HepG2 (cell line): ENCODE results near the gene TXNDC11. TPM values are rescaled to one million over a fixed set of nuclear protein-coding genes. Genes with fewer than 3 reads are reported as not detected.

Experiments
- BCL6 ChIP-seq: IDR thresholded peaks from 2 replicates; pipeline ENCODE4 v1.6.1; 2016; ENCODE audit warnings: missing genetic modification reagents, missing compliant biosample characterization
- HCFC1 ChIP-seq: fragments of 150-350 bp; IDR thresholded peaks from 2 replicates; pipeline ENCODE4 v1.6.1; 2014; ENCODE audit warnings: low read depth, low read length
- HNF4A ChIP-seq: sonication (generic); formaldehyde crosslinking; IDR thresholded peaks from 2 replicates; pipeline ENCODE4 v1.4.0; 2020; ENCODE audit warnings: missing genetic modification reagents
- HNRNPK ChIP-seq: fragments of 200-400 bp; formaldehyde crosslinking; IDR thresholded peaks from 2 replicates; pipeline ENCODE4 v1.6.1; 2018; ENCODE audit warnings: low read length, low read depth, moderate library complexity, mild to moderate bottlenecking; ENCODE audit not compliant: poor library complexity, severe bottlenecking
- MYPOP ChIP-seq: sonication (generic); formaldehyde crosslinking; IDR thresholded peaks from 2 replicates; pipeline ENCODE4 v1.8.1; 2023; ENCODE audit warnings: mild to moderate bottlenecking, moderate library complexity, missing genetic modification reagents
- NFKB2 ChIP-seq: sonication (generic); formaldehyde crosslinking; IDR thresholded peaks from 2 replicates; pipeline ENCODE4 v1.4.0; 2020; ENCODE audit warnings: missing genetic modification reagents, borderline replicate concordance
- NKX3-1 ChIP-seq: sonication (generic); formaldehyde crosslinking; IDR thresholded peaks from 2 replicates; pipeline ENCODE4 v1.5.0; 2020; ENCODE audit warnings: missing genetic modification reagents
- PHF21A ChIP-seq: sonication (generic); formaldehyde crosslinking; IDR thresholded peaks from 2 replicates; pipeline ENCODE4 v1.5.0; 2020; ENCODE audit warnings: mild to moderate bottlenecking, missing genetic modification reagents
- RAD51 ChIP-seq: fragments of 450-650 bp; IDR thresholded peaks from 2 replicates; pipeline ENCODE4 v1.6.1; 2016; ENCODE audit warnings: borderline replicate concordance
- UBTF ChIP-seq: sonication (generic); formaldehyde crosslinking; IDR thresholded peaks from 2 replicates; pipeline ENCODE4 v1.4.0; 2020; ENCODE audit warnings: mild to moderate bottlenecking, missing genetic modification reagents
- ZMYM4 ChIP-seq: sonication (generic); formaldehyde crosslinking; IDR thresholded peaks from 2 replicates; pipeline ENCODE4 v1.8.1; 2023; ENCODE audit warnings: mild to moderate bottlenecking, missing genetic modification reagents
- ZNF326 ChIP-seq: sonication (generic); formaldehyde crosslinking; IDR thresholded peaks from 2 replicates; pipeline ENCODE4 v1.4.0; 2020; ENCODE audit warnings: missing genetic modification reagents, borderline replicate concordance
- ZNF335 ChIP-seq: sonication (generic); formaldehyde crosslinking; IDR thresholded peaks from 2 replicates; pipeline ENCODE4 v1.4.0; 2020; ENCODE audit warnings: missing genetic modification reagents
- ZNF792 ChIP-seq: IDR thresholded peaks from 2 replicates; pipeline ENCODE4 v1.6.1; 2016
- polyA plus RNA-seq, 8 experiments: library from polyadenylated mRNA; depleted of rRNA in 3 of 8; stranded (reverse) in 7 of 8; unstranded in 1 of 8; fragments of >200 nt; fragmentation: Illumina TruSeq in 4 of 8; extraction: Trizol in 4 of 8; gene quantifications; 2 replicates each; pipeline versions ENCODE4 v1.2.1 to v1.2.3, GENCODE V29; 2011 to 2016; ENCODE audit warnings: low read depth in 4 of 8, missing spikeins in 1 of 8, mixed read lengths in 1 of 8; ENCODE audit not compliant: insufficient read depth in 1 of 8
- total RNA-seq, 5 experiments: library from RNA; depleted of rRNA; stranded (reverse); fragments of >200 nt; fragmentation: Illumina TruSeq; extraction: Trizol; gene quantifications; 2 replicates each; pipeline ENCODE4 v1.2.3, GENCODE V29; 2016; ENCODE audit warnings: low read depth in 1 of 5
- TF ChIP-seq, protein P1 (sequence below): sonication (generic); formaldehyde crosslinking; IDR thresholded peaks from 2 replicates; pipeline ENCODE4 v1.4.0; 2020; ENCODE audit warnings: missing genetic modification reagents, borderline replicate concordance
- TF ChIP-seq, protein P2 (sequence below): sonication (generic); formaldehyde crosslinking; IDR thresholded peaks from 2 replicates; pipeline ENCODE4 v1.5.0; 2020; ENCODE audit warnings: mild to moderate bottlenecking, missing genetic modification reagents
- TF ChIP-seq, protein P3 (sequence below): sonication (generic); formaldehyde crosslinking; IDR thresholded peaks from 2 replicates; pipeline ENCODE4 v1.4.0; 2020; ENCODE audit warnings: missing genetic modification reagents

Gene TXNDC11
- total and polyA plus RNA-seq, 2 of the 13 experiments (the other 11 are each of a cell fraction or from before 2014, with no cell fraction given), result 74.9 to 123 TPM

DNA sequence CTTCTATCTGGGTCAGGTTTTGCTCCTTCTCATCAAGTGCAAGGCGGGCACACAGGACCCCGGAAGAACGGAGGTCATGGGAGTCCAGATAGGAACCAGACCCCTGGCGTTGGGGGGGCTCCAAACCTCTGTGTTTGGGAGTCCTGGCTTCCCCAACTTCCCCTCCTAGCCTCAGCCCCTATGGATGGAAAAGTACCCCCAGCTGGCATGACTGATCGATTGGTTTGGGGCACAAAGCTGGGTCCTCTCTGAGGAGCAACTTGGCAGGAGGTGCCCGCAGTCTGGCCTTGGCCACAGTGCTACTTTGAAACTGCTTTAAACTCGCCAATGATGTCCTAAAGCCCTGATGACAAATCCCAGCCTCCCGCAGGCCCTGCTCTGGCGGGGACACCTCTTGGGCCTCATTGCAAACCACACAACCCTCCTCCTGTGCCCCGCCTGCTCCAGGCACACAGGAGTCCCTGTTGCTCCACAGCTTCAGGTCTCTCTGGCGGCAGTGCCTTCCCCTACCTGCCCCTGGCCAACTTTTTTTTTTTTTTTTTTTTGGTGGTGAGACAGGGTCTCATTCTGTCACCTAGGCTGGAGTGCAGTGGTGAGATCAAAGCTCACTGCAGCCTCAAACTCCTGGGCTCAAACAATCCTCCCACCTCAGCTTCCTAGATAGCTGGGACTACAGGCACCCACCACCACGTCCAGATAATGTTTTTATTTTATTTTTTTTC is 112.5 kb downstream of the TXNDC11 start (continued):
- TF ChIP-seq, protein P1, sequence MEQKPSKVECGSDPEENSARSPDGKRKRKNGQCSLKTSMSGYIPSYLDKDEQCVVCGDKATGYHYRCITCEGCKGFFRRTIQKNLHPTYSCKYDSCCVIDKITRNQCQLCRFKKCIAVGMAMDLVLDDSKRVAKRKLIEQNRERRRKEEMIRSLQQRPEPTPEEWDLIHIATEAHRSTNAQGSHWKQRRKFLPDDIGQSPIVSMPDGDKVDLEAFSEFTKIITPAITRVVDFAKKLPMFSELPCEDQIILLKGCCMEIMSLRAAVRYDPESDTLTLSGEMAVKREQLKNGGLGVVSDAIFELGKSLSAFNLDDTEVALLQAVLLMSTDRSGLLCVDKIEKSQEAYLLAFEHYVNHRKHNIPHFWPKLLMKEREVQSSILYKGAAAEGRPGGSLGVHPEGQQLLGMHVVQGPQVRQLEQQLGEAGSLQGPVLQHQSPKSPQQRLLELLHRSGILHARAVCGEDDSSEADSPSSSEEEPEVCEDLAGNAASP (CRISPR knock-in tag), result no peak
- TF ChIP-seq NKX3-1 (no peak), NFKB2 (CRISPR knock-in tag) (peak; percentile 37; the same call in 1 of the 2 replicates), HNRNPK (no peak), ZNF792 (CRISPR knock-in tag) (no peak), ZMYM4 (CRISPR knock-in tag) (no peak; the same call in 1 of the 2 replicates), RAD51 (no peak), ZNF335 (CRISPR knock-in tag) (no peak), ZNF326 (CRISPR knock-in tag) (no peak), BCL6 (CRISPR knock-in tag) (no peak), HNF4A (CRISPR knock-in tag) (0 out of 2 replicates have a peak, but pooled peaks have one; percentile 4), UBTF (peak; percentile 23; the same call in 1 of the 2 replicates), MYPOP (CRISPR knock-in tag) (no peak; the same call in 1 of the 2 replicates), HCFC1 (no peak), PHF21A (CRISPR knock-in tag) (no peak)
- TF ChIP-seq, protein P2, sequence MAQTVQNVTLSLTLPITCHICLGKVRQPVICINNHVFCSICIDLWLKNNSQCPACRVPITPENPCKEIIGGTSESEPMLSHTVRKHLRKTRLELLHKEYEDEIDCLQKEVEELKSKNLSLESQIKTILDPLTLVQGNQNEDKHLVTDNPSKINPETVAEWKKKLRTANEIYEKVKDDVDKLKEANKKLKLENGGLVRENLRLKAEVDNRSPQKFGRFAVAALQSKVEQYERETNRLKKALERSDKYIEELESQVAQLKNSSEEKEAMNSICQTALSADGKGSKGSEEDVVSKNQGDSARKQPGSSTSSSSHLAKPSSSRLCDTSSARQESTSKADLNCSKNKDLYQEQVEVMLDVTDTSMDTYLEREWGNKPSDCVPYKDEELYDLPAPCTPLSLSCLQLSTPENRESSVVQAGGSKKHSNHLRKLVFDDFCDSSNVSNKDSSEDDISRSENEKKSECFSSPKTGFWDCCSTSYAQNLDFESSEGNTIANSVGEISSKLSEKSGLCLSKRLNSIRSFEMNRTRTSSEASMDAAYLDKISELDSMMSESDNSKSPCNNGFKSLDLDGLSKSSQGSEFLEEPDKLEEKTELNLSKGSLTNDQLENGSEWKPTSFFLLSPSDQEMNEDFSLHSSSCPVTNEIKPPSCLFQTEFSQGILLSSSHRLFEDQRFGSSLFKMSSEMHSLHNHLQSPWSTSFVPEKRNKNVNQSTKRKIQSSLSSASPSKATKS (CRISPR knock-in tag), result no peak
- TF ChIP-seq, protein P3, sequence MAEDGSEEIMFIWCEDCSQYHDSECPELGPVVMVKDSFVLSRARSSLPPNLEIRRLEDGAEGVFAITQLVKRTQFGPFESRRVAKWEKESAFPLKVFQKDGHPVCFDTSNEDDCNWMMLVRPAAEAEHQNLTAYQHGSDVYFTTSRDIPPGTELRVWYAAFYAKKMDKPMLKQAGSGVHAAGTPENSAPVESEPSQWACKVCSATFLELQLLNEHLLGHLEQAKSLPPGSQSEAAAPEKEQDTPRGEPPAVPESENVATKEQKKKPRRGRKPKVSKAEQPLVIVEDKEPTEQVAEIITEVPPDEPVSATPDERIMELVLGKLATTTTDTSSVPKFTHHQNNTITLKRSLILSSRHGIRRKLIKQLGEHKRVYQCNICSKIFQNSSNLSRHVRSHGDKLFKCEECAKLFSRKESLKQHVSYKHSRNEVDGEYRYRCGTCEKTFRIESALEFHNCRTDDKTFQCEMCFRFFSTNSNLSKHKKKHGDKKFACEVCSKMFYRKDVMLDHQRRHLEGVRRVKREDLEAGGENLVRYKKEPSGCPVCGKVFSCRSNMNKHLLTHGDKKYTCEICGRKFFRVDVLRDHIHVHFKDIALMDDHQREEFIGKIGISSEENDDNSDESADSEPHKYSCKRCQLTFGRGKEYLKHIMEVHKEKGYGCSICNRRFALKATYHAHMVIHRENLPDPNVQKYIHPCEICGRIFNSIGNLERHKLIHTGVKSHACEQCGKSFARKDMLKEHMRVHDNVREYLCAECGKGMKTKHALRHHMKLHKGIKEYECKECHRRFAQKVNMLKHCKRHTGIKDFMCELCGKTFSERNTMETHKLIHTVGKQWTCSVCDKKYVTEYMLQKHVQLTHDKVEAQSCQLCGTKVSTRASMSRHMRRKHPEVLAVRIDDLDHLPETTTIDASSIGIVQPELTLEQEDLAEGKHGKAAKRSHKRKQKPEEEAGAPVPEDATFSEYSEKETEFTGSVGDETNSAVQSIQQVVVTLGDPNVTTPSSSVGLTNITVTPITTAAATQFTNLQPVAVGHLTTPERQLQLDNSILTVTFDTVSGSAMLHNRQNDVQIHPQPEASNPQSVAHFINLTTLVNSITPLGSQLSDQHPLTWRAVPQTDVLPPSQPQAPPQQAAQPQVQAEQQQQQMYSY (CRISPR knock-in tag), result no peak
